GM12872 (cell line): ENCODE measurements around the gene USP3.
A peak's percentile ranks its signal among the peaks of the same experiment; 100 is the strongest.

Experiments
- TF ChIP-seq, protein P1 (sequence below): IDR thresholded peaks from 3 replicates; pipeline ENCODE4 v1.5.1; 2011; ENCODE audit warnings: low read depth, mild to moderate bottlenecking, low read length, moderate library complexity; ENCODE audit not compliant: insufficient read depth

USP3 gene

DNA sequence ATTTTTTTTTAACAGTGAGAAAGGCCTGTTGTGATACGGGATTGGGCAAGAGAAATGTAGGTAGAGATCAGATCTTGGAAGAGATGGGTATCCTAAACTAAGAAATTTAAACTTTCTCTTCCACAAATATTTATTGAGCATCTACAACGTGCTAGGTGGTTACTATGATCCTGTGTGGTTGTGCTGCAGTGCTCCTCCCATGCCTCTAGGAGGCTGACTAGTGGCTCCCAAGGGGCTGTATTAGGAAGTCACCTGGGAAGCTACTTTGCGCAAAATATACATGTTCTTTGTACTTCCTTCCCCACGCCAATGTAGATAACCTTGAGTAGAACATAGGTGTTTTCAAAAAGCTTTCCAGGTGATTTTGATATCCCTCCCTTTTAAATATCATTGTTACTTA, 27.2 kb downstream of the USP3 start:
- TF ChIP-seq, protein P1, sequence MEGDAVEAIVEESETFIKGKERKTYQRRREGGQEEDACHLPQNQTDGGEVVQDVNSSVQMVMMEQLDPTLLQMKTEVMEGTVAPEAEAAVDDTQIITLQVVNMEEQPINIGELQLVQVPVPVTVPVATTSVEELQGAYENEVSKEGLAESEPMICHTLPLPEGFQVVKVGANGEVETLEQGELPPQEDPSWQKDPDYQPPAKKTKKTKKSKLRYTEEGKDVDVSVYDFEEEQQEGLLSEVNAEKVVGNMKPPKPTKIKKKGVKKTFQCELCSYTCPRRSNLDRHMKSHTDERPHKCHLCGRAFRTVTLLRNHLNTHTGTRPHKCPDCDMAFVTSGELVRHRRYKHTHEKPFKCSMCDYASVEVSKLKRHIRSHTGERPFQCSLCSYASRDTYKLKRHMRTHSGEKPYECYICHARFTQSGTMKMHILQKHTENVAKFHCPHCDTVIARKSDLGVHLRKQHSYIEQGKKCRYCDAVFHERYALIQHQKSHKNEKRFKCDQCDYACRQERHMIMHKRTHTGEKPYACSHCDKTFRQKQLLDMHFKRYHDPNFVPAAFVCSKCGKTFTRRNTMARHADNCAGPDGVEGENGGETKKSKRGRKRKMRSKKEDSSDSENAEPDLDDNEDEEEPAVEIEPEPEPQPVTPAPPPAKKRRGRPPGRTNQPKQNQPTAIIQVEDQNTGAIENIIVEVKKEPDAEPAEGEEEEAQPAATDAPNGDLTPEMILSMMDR, result peak; percentile 52; the same call in 2 of the 3 replicates

DNA sequence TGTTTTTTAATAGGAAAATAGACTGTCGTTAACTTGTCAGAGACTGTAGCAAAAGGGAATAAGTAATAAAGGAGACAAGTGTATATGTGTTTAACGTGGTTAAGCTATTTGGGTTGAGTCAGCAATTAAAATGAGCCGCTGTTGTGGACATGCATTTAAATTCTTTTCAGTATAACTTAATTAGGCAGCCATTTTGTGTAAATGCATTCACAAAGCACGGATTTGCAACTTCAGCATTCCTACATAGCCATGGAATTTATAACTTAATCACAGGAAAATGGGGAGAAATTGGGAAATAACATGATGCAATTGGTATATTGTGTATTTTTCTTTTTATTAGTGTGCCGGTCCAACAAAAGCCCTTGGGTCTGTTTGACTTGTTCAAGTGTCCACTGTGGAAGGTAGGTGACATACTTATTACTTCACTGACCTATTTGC, 27.9 kb downstream of the USP3 start:
- TF ChIP-seq, protein P1, result no peak

DNA sequence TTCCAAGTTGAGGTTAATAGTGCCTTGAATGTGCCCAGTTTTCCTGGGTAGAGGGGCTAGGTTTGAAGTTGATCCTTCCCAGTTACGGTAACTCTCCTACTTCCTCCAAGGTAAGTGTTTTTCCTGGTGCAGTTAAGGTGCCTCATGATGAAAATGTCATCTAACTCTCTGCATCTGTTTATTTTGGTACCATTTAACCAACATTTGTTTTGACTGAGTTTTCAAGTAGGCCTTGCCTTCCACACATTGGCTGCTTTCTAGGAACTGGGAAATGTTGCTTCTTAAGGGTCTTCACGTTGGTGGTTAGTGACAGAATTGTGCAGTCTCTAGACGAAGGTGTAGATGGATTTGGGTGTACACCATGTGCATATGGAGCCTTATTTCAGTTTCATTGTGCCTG, 31.3 kb downstream of the USP3 start:
- TF ChIP-seq, protein P1, result no peak

- TF ChIP-seq, protein P1, result no peak
These were observed 34.5 kb downstream of the USP3 start for GRCh38 chr15:63538876-63539275.

- TF ChIP-seq, protein P1, result no peak
These were observed 35.1 kb downstream of the USP3 start for GRCh38 chr15:63539521-63539920.

- TF ChIP-seq, protein P1, result no peak
These were observed 35.6 kb downstream of the USP3 start for GRCh38 chr15:63539998-63540397.

DNA sequence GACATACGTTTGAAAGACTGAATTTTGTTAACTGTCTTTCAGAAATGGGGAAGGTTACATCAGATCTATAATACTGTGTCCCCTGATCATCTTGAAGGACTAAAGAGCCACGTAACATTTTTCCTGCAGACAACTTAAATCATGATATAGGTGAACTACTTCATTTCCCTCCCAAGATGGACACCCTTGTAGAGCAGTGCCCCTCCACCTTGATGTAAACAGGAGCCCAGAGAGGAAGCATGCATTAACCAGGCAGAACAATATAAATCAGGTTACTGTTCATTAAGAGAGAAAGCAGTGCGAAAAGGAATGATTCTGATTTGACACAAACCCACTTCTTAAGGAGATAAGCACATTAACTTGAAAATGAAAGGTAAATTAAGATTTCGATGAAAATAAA, 36.1 kb downstream of the USP3 start:
- TF ChIP-seq, protein P1, result no peak
